A673 (cell line): ENCODE results near the gene RXRA.

Experiments
- EZH2 ChIP-seq: fragments of 200-600 bp; sonication (generic); IDR thresholded peaks from 2 replicates; pipeline ENCODE4 v1.6.1; 2017; ENCODE audit warnings: borderline replicate concordance, low read depth, mild to moderate bottlenecking, mixed read lengths, antibody characterized with exemption, low read length; ENCODE audit not compliant: poor library complexity, severe bottlenecking
- TF ChIP-seq, protein P1 (sequence below): fragments of 300-800, 200-600 bp; sonication (generic); conservative IDR thresholded peaks from 2 replicates; pipeline ENCODE4 v1.5.1; 2017; ENCODE audit warnings: low read depth, mild to moderate bottlenecking, antibody characterized with exemption, low read length, moderate library complexity, mixed read lengths

DNA sequence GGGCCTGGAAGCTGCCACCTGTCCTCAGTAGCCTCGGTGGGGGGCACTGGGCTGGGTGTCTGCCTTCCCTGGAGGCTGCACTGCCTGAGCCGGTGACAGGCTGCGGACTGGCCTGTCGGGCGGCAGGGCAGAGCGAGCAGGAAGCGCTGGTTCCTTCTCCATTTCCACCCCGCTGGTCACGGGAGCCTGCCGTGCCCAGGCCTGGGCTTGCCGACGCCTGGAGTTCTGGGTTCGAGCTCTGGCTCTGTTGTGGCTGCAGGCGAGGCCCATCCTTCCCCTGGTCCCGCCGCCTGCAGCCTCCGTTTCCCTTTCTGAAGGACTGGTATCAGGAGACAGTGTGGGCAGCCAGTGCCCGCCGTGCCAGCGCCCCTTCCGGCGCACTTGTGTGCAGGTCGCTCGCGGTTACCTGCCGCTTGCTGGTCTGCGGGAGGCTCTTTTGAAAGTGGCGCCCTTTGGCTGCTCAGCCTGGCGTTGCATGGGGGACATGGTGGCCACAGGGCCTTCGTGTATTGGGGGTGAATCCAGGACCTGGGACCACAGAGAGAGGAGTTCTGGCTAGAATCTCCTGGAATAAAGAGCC is 34.0 kb downstream of the RXRA start:
- TF ChIP-seq, protein P1, sequence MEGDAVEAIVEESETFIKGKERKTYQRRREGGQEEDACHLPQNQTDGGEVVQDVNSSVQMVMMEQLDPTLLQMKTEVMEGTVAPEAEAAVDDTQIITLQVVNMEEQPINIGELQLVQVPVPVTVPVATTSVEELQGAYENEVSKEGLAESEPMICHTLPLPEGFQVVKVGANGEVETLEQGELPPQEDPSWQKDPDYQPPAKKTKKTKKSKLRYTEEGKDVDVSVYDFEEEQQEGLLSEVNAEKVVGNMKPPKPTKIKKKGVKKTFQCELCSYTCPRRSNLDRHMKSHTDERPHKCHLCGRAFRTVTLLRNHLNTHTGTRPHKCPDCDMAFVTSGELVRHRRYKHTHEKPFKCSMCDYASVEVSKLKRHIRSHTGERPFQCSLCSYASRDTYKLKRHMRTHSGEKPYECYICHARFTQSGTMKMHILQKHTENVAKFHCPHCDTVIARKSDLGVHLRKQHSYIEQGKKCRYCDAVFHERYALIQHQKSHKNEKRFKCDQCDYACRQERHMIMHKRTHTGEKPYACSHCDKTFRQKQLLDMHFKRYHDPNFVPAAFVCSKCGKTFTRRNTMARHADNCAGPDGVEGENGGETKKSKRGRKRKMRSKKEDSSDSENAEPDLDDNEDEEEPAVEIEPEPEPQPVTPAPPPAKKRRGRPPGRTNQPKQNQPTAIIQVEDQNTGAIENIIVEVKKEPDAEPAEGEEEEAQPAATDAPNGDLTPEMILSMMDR: no peak
- TF ChIP-seq EZH2: no peak
